ENCODE data around the gene TCF25.
"Not testable (repeated sequence)": the region's sequence is repeated elsewhere in the genome, so short reads cannot be mapped to it uniquely, and the experiment has no call there.

The TCF25 gene

GRCh38 chr16:89873109-89873971 is at the start of gene TCF25:
Gene TCF25, plus strand, starts transcription at chr16:89873592. Its CDS starts 76 bp downstream, at chr16:89873668.
- peak; percentile 77 for DNase-seq

- not testable (repeated sequence) for DNase-seq
Observed at GRCh38 chr16:89823824-89824148, 49.6 kb upstream of the TCF25 start.

GRCh38 chr16:89826531-89827382 is 46.6 kb upstream of the TCF25 start:
- DNase-seq, result peak; percentile 7

- DNase-seq, result peak; percentile 53
Observed at GRCh38 chr16:89827383-89828198, 45.8 kb upstream of the TCF25 start.

- peak; percentile 55 for DNase-seq
Observed at GRCh38 chr16:89828199-89828869, 45.1 kb upstream of the TCF25 start, which contains the start of gene SPIRE2. Gene SPIRE2, plus strand, starts transcription at chr16:89828475. Its CDS starts 76 bp downstream, at chr16:89828551.

GRCh38 chr16:89828870-89829629 is 44.3 kb upstream of the TCF25 start:
- DNase-seq, result no peak

- DNase-seq, result no peak
Observed at GRCh38 chr16:89829630-89830437, 43.6 kb upstream of the TCF25 start.

GRCh38 chr16:89831810-89832328 is 41.5 kb upstream of the TCF25 start:
- no peak for DNase-seq

- not testable (repeated sequence) for DNase-seq
Observed at GRCh38 chr16:89833664-89834363, 39.6 kb upstream of the TCF25 start.

- not testable (repeated sequence) for DNase-seq
Observed at GRCh38 chr16:89834813-89835363, 38.5 kb upstream of the TCF25 start.

- DNase-seq, result not testable (repeated sequence)
Observed at GRCh38 chr16:89836484-89836883, 36.9 kb upstream of the TCF25 start.

- DNase-seq, result no peak
Observed at GRCh38 chr16:89837014-89837546, 36.3 kb upstream of the TCF25 start.

- DNase-seq, result no peak
Observed at GRCh38 chr16:89841275-89841674, 32.1 kb upstream of the TCF25 start.

GRCh38 chr16:89842471-89843408 is 30.7 kb upstream of the TCF25 start:
- DNase-seq, result peak; percentile 56

- DNase-seq, result no peak
Observed at GRCh38 chr16:89843409-89844350, 29.7 kb upstream of the TCF25 start.

GRCh38 chr16:89844739-89845339 is 28.6 kb upstream of the TCF25 start:
- DNase-seq, result no peak

Data from HCEC 1CT (cell line).